Prostate gland (tissue), 2 donors: ENCODE results near the gene MTHFD2L.

Experiments used
- POLR2A ChIP-seq: fragments of 450-650 bp; IDR thresholded peaks from one replicate; pipeline ENCODE4 v1.6.1; 2016; ENCODE audit warnings: antibody characterized with exemption, mild to moderate bottlenecking
- TF ChIP-seq, protein P1 (sequence below), 4 experiments: fragments of 200-600 bp in 2 of 4; fragments of 450-650 bp in 2 of 4; sonication (generic) in 2 of 4; IDR thresholded peaks; 1 replicate in 3 of 4; 2 replicates in 1 of 4; pipeline ENCODE4 v1.5.1; 2016 to 2019; ENCODE audit warnings: antibody characterized with exemption in 4 of 4, mild to moderate bottlenecking in 2 of 4, moderate library complexity in 2 of 4

DNA sequence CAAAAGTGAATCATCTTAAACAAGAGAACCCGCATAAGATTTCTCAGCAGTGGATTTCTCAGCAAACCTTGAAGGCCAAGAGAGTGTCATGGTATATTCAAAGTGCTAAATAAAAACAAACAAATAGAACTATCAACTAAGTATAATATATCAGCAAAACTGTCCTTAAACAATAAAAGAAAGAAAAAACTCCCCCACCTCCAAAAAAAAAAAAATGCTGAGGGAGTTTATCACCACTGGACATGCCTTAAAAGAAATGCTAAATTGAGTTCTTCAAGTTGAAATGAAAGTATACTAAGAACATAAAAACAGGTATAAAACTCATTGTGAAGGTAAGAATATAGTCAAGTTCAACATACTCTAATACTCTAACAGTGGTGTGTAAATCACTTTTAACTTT, 96.5 kb downstream of the MTHFD2L start:
- TF ChIP-seq, protein P1, sequence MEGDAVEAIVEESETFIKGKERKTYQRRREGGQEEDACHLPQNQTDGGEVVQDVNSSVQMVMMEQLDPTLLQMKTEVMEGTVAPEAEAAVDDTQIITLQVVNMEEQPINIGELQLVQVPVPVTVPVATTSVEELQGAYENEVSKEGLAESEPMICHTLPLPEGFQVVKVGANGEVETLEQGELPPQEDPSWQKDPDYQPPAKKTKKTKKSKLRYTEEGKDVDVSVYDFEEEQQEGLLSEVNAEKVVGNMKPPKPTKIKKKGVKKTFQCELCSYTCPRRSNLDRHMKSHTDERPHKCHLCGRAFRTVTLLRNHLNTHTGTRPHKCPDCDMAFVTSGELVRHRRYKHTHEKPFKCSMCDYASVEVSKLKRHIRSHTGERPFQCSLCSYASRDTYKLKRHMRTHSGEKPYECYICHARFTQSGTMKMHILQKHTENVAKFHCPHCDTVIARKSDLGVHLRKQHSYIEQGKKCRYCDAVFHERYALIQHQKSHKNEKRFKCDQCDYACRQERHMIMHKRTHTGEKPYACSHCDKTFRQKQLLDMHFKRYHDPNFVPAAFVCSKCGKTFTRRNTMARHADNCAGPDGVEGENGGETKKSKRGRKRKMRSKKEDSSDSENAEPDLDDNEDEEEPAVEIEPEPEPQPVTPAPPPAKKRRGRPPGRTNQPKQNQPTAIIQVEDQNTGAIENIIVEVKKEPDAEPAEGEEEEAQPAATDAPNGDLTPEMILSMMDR (IDR thresholded peaks at IDR 0.05): no peak
- TF ChIP-seq POLR2A: no peak
